WTC11 (cell line): ENCODE data around the gene F2RL3. TPM values are rescaled to one million over a fixed set of nuclear protein-coding genes. Genes with fewer than 3 reads are reported as not detected.

Experiments
- ATAC-seq: fragments of 200-7000 bp; cut with Tn5 transposase; 2 replicates; pipeline ENCODE4 v1.10.0; 2021; ENCODE audit warnings: mild to moderate bottlenecking, moderate library complexity
- CTCF ChIA-PET: fragments of 300-600 bp; sonication (Branson Sonifier 250); formaldehyde crosslinking; loops from one replicate; lab custom pipeline; 2021; ENCODE audit warnings: antibody characterized with exemption; lab: Charles Lee
- POLR2A ChIA-PET: fragments of 350-600 bp; sonication (Branson Sonifier 250); formaldehyde crosslinking; loops from one replicate; lab custom pipeline; 2021; ENCODE audit warnings: antibody characterized with exemption; lab: Charles Lee
- DNase-seq: peaks from one replicate; pipeline ENCODE4 v3.0.0; 2021; ENCODE audit warnings: low spot score
- H3K27ac Mint-ChIP-seq: 2 replicates; pipeline ENCODE4 v1.8.0; 2021; ENCODE audit warnings: mixed read lengths
- H3K27me3 Mint-ChIP-seq: 2 replicates; pipeline ENCODE4 v1.8.0; 2021; ENCODE audit warnings: low read depth, mild to moderate bottlenecking, moderate library complexity, mixed read lengths
- H3K36me3 Mint-ChIP-seq: 2 replicates; pipeline ENCODE4 v1.8.0; 2021; ENCODE audit warnings: mixed read lengths
- H3K4me1 Mint-ChIP-seq: 2 replicates; pipeline ENCODE4 v1.8.0; 2022; ENCODE audit warnings: mixed read lengths
- H3K4me3 Mint-ChIP-seq: 2 replicates; pipeline ENCODE4 v1.8.0; 2021; ENCODE audit warnings: mild to moderate bottlenecking, moderate library complexity, mixed read lengths
- H3K9me3 Mint-ChIP-seq: 2 replicates; pipeline ENCODE4 v1.8.0; 2021; ENCODE audit warnings: mixed read lengths
- ATF1 ChIP-seq: sonication (generic); formaldehyde crosslinking; IDR thresholded peaks from 2 replicates; pipeline ENCODE4 v1.8.1; 2023; ENCODE audit warnings: mild to moderate bottlenecking, moderate library complexity, missing genetic modification reagents
- ATF6 ChIP-seq: sonication (generic); formaldehyde crosslinking; IDR thresholded peaks from 2 replicates; pipeline ENCODE4 v1.8.1; 2023; ENCODE audit warnings: mild to moderate bottlenecking, missing genetic modification reagents
- CREM ChIP-seq: sonication (generic); formaldehyde crosslinking; IDR thresholded peaks from 2 replicates; pipeline ENCODE4 v1.8.1; 2022; ENCODE audit warnings: mild to moderate bottlenecking, missing genetic modification reagents, moderate library complexity
- E2F5 ChIP-seq: sonication (generic); formaldehyde crosslinking; IDR thresholded peaks from 2 replicates; pipeline ENCODE4 v1.8.1; 2022; ENCODE audit warnings: mild to moderate bottlenecking, moderate library complexity, missing genetic modification reagents
- ETV6 ChIP-seq: sonication (generic); formaldehyde crosslinking; IDR thresholded peaks from 2 replicates; pipeline ENCODE4 v1.8.1; 2022; ENCODE audit warnings: mild to moderate bottlenecking, missing genetic modification reagents
- GTF2I ChIP-seq: fragments of 250-450 bp; sonication (Bioruptor Pico); conservative IDR thresholded peaks from 2 replicates; pipeline ENCODE4 v1.4.0; 2021; ENCODE audit warnings: mild to moderate bottlenecking
- IRF2 ChIP-seq: sonication (generic); formaldehyde crosslinking; IDR thresholded peaks from 2 replicates; pipeline ENCODE4 v1.8.0; 2022; ENCODE audit warnings: low read depth, missing genetic modification reagents, borderline replicate concordance
- MAX ChIP-seq: sonication (generic); formaldehyde crosslinking; IDR thresholded peaks from 2 replicates; pipeline ENCODE4 v1.8.0; 2022; ENCODE audit warnings: mild to moderate bottlenecking, missing genetic modification reagents
- MXD4 ChIP-seq: fragments of 250-450 bp; sonication (Bioruptor Pico); IDR thresholded peaks from 2 replicates; pipeline ENCODE4 v1.8.0; 2021; ENCODE audit warnings: mild to moderate bottlenecking, moderate library complexity, borderline replicate concordance
- MYBL2 ChIP-seq: sonication (generic); formaldehyde crosslinking; IDR thresholded peaks from 2 replicates; pipeline ENCODE4 v1.8.1; 2023; ENCODE audit warnings: mild to moderate bottlenecking, moderate library complexity, missing genetic modification reagents
- NFATC4 ChIP-seq: fragments of 250-450 bp; sonication (Bioruptor Pico); IDR thresholded peaks from 2 replicates; pipeline ENCODE4 v1.9.0; 2021; ENCODE audit warnings: mild to moderate bottlenecking
- NR1H2 ChIP-seq: sonication (generic); formaldehyde crosslinking; IDR thresholded peaks from 2 replicates; pipeline ENCODE4 v1.9.0; 2021; ENCODE audit warnings: mild to moderate bottlenecking, moderate library complexity, missing genetic modification reagents
- SMAD3 ChIP-seq: sonication (generic); formaldehyde crosslinking; IDR thresholded peaks from 2 replicates; pipeline ENCODE4 v1.8.0; 2022; ENCODE audit warnings: missing genetic modification reagents, mild to moderate bottlenecking, borderline replicate concordance
- SP1 ChIP-seq: sonication (generic); formaldehyde crosslinking; conservative IDR thresholded peaks from 2 replicates; pipeline ENCODE4 v1.8.1; 2022; ENCODE audit warnings: missing genetic modification reagents
- TEAD4 ChIP-seq: sonication (generic); formaldehyde crosslinking; IDR thresholded peaks from 2 replicates; pipeline ENCODE4 v1.8.0; 2022; ENCODE audit warnings: mild to moderate bottlenecking, missing genetic modification reagents
- TP53 ChIP-seq: sonication (generic); formaldehyde crosslinking; IDR thresholded peaks from 2 replicates; pipeline ENCODE4 v1.8.1; 2023; ENCODE audit warnings: mild to moderate bottlenecking, missing genetic modification reagents
- USF2 ChIP-seq: sonication (generic); formaldehyde crosslinking; IDR thresholded peaks from 2 replicates; pipeline ENCODE4 v1.8.1; 2023; ENCODE audit warnings: mild to moderate bottlenecking, missing genetic modification reagents, moderate library complexity
- ZBTB43 ChIP-seq: sonication (generic); formaldehyde crosslinking; IDR thresholded peaks from 2 replicates; pipeline ENCODE4 v1.8.1; 2023; ENCODE audit warnings: mild to moderate bottlenecking, missing genetic modification reagents
- ZNF263 ChIP-seq: sonication (generic); formaldehyde crosslinking; IDR thresholded peaks from 2 replicates; pipeline ENCODE4 v1.8.1; 2022; ENCODE audit warnings: low read depth, mild to moderate bottlenecking, moderate library complexity, missing genetic modification reagents
- ZNF281 ChIP-seq: sonication (generic); formaldehyde crosslinking; IDR thresholded peaks from 2 replicates; pipeline ENCODE4 v1.8.0; 2023; ENCODE audit warnings: mild to moderate bottlenecking, missing genetic modification reagents
- ZNF425 ChIP-seq: fragments of 250-450 bp; sonication (Bioruptor Pico); conservative IDR thresholded peaks from 2 replicates; pipeline ENCODE4 v1.9.0; 2021; ENCODE audit warnings: mild to moderate bottlenecking
- total RNA-seq: library from RNA; stranded (reverse); gene quantifications from 3 replicates; pipeline ENCODE4 v1.2.3, GENCODE V29; 2021

F2RL3 gene
- total RNA-seq, 1 experiment from 2014 or later = 0.11 TPM

- H3K36me3 Mint-ChIP-seq = peaks cover 41% of the 10 kb centered on the region
- no peaks in the 10 kb centered on the region for H3K27me3 Mint-ChIP-seq
- DNase-seq (no peak), ATAC-seq (no peak)
- 0 out of 2 replicates have a peak overlapping the region, but pooled peaks have one; percentile 32 for H3K27ac Mint-ChIP-seq
- ChIA-PET CTCF (no interaction called here), POLR2A (no interaction called here)
- H3K4me1 Mint-ChIP-seq = no peaks in the 10 kb centered on the region
- TF ChIP-seq NFATC4 (CRISPR knock-in tag) = no peak
- no peak for TF ChIP-seq GTF2I (CRISPR knock-in tag)
- TF ChIP-seq MAX = no peak
- no peak for TF ChIP-seq ZNF281 (CRISPR knock-in tag)
- TF ChIP-seq ZNF425 = no peak
- no peak for TF ChIP-seq TEAD4 (CRISPR knock-in tag)
- no peak for TF ChIP-seq USF2 (CRISPR knock-in tag)
- no peak for TF ChIP-seq TP53
- TF ChIP-seq ATF1 = no peak
- TF ChIP-seq MXD4 (CRISPR knock-in tag) = no peak
- TF ChIP-seq IRF2 (CRISPR knock-in tag) = no peak
- no peak for TF ChIP-seq CREM (CRISPR knock-in tag)
- TF ChIP-seq ETV6 (CRISPR knock-in tag) = no peak
- H3K9me3 Mint-ChIP-seq = no peaks in the 10 kb centered on the region
- no peak overlapping the region for H3K4me3 Mint-ChIP-seq
These were observed 20.2 kb upstream of the F2RL3 start for GRCh38 chr19:16868423-16869130.

- POLR2A ChIA-PET = no interaction called here
- Mint-ChIP-seq H3K4me1 (no peaks in the 10 kb centered on the region), H3K4me3 (no peak overlapping the region), H3K27me3 (no peaks in the 10 kb centered on the region; the same call in 1 of the 2 replicates), H3K36me3 (peaks cover 47% of the 10 kb centered on the region), H3K27ac (no peak overlapping the region), H3K9me3 (peaks cover 4% of the 10 kb centered on the region)
- no peak for TF ChIP-seq ZBTB43 (CRISPR knock-in tag)
- TF ChIP-seq NR1H2 (CRISPR knock-in tag) = no peak
- TF ChIP-seq ZNF263 (CRISPR knock-in tag) = no peak
- no peak for TF ChIP-seq GTF2I (CRISPR knock-in tag)
- TF ChIP-seq E2F5 = no peak
- TF ChIP-seq ATF6 (CRISPR knock-in tag) = no peak
- TF ChIP-seq MYBL2 (CRISPR knock-in tag) = no peak
- TF ChIP-seq SP1 (CRISPR knock-in tag) = no peak
- TF ChIP-seq SMAD3 = no peak
- ATAC-seq (no peak), DNase-seq (no peak)
- CTCF ChIA-PET = no interaction called here
These were observed 19.3 kb upstream of the F2RL3 start for GRCh38 chr19:16869331-16869972.
